GM11168 (cell line): ENCODE data around the gene GCN1.

Experiments
- in situ Hi-C: fragments of 300-500 bp; cut with MboI; formaldehyde crosslinking; loops from one replicate; pipeline ENCODE4 v1.12.0; 2022; ENCODE audit warnings: low sequenced_read_pairs; ENCODE audit not compliant: unreplicated experiment

GCN1 gene

DNA sequence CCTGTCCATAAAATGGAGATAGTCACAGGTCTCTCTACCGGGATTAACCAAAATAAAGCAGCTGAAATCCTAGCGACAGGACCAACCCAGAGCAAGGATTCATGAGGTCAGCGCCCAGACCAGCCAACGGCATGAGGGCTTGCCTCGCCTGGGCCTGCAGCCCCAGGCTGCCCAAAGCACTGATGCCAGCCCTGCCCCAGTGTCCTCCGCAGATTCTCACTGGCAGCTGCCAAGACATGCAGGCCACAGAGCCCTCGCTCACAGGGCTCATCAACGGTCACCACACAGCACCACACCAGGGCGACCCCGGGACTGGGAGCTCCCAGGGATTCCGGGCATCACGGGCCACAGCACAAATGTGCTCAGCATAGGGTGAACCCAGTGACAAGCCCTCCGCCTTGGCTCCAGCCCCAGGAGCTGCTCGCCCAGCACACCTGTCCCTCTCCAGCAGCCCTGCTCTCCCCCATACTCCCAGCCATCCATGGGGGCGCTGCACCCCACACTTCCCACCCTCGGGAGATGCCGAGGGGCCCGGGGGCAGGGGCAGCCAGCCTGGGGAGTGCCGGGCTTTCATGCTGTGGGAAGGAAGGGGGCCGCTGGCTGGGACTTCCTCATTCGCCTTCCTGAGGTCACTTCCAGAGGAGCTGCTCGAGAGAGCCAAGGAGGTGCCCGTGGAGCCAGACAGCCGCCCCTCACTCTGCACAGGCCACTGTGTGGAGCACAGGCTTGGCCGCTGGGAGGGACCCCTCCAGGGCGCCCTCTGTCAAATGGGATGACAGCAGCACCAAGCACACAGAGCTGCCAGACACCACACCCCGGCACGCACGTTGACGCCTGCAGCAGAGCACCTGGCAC, 92.1 kb downstream of the GCN1 start:
- in situ Hi-C loops = no loop called here

DNA sequence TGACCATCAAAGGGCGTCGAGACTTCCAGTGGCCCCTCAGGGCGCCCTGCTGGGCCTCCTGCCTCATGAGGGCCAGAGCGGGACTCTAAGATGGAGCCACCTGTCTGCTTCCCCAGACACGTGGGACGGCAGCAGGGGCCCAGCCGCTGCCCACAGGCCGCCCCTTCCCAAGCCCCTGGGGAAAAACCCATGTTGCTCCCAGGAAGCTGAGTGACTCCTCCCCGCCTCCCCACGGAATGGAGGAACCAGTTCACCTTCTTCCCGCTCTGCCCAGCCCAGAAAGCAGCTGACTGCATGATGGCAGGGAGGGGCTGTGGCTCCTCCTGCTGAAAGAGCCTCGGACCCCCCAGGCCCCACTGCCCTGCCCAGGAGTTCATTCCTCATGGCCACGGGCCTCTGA, 92.9 kb downstream of the GCN1 start:
- in situ Hi-C loops = no loop called here

DNA sequence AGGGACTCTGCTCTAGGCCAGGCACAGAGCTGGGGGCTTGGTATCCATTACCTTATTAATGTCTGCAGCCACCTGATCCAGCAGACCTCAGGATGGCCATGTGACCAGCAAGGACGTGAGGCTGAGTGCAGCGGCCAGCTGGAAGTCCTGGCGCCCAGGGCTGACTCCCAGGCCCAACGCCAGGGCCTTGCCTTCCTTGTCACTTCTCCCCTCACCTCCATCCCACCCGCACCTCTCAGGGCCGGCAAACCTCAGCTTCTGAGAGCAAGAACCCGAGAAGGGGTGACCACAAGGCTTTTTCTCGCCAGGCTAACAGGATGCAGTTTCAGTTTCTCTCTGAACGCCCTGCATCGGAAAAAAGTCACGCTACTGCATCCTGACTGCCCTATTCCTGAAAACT, 93.3 kb downstream of the GCN1 start:
- in situ Hi-C loops = no loop called here

DNA sequence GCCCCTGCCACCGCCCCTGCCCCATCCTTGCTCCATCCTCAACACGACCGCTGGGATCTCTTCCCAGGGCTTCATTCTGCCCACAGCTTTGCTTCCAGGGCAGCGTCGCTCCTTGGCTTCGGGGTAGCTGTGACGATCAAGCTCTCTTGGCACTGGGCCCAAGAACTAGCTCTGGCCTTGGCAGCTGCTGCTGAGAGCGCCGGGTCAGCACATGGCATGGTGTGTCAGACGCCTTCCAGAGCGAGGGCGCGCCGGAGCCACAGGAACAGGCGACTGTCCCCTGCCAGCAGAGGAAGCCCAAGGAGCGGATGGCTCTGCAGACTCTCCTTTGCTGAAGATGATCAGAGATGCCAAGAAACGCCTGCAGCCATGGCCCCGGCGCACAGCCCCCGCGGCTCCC, 93.9 kb downstream of the GCN1 start:
- in situ Hi-C loops = no loop called here

DNA sequence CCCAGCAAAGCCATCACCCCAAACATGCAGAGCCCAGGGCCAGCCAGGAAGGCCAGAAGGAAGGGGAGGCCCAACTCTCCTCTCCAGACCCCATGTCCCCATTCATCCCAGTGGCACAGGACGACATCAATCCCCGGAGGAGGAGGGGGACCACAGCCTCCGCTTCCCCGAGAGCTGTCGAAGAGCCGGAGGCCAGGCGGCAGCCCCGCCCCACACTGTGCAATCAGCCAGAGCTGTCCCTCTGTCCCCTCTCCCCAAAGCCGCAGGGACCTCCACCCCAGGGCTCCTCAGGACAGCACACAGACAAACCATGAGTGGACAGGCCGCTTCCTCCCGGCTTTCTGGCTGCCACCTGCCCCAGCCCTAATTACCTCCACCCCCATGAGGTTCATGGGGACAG, 94.8 kb downstream of the GCN1 start:
- in situ Hi-C loops = no loop called here

DNA sequence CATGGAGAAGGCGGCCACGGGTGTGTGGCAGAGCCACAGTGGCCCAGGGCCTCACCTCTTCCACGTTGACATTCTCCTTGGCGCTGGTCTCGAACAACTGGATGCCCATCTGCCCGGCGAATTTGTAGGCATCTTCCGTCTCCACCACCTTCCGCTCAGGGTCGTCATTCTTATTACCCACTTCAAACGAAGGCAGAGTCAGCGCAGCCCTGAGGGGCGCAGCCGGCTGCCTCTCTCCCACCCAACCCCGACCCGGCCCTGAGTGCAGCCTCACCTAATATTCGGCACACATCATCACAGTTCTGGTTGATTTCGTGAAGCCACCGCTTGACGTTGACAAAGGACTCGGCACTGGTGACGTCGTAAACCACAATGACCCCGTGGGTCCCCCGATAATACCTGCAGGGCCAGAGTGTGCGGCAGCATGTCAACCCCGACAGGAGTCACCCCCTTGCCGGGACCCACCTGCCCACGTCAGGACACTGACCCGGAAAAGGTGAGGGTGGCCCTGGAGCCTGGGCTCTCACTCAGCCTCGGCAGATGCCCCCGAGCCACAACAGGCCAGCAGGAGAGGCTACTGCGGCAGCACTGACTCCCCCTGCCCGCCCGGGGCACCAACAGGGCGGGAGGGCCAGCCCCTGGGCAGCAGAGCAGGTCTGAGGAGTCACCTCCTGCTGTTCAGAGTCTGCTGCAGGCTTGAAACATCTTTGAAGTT, 95.6 kb downstream of the GCN1 start:
- in situ Hi-C loops = no loop called here

DNA sequence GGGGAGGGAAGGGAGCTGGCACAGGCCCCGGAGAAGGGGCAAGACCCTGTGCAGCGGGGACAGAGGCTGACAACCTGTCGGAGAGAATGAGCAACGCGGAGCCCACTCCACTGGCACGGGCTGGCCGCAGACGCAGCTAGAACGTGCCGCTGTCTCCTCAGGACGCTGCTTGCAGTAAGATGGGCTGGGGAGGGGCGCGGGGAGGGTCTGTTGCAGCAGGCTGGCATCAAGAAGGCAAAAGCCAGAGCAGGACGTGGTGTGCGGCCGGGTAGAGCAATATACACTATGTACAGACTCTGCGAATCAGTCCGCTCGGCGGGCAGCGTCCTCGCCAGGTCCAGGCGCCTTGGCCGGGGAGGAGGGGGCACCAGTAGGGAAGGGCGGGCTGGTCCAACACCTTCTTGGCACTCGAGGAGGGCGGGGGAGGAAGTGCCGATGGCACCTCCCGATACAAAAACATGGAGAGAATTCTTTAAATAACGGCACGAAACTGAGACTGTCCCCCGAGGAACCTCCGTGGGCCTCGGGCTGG, 97.8 kb downstream of the GCN1 start:
- in situ Hi-C loops = no loop called here

DNA sequence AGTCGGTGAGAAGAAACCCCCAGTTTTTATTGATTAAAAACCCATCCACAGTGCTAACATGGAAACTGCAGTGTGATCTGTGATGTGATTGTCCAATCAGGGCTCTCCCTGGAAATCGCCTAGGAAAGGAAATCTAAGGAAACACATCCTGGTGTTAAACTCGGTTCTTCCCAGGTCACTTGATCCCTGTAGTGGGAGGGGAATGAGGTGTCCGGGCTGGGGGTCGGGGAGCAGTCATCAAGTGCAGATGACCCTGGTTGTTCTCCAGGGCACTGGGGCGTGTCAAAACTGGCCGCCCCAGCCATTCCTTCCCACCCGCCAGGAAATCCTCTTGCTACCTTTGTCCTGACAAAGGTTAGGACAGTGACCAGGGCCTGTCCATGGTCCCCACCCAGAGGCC, 98.8 kb downstream of the GCN1 start:
- in situ Hi-C loops = no loop called here

DNA sequence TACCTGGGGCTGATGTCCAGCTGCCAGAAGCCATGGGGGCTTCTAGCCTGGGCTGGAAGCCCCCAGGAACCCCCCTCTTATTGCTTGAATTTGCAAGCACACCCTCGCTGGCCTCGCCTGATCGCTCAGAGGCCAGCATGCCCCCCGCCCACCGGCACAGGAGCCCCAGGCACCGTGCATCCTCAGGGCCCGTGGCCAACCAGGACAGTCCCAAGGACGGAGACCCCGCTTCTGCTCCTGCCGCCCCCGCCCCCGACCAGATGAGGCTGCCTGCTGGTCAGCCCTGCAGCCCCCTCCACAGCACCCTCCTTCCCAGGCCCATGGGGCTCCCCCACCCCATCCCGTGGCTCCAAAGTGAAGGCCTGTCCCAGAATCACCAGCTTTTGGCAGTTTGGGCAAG, 99.2 kb downstream of the GCN1 start:
- in situ Hi-C loops = no loop called here

DNA sequence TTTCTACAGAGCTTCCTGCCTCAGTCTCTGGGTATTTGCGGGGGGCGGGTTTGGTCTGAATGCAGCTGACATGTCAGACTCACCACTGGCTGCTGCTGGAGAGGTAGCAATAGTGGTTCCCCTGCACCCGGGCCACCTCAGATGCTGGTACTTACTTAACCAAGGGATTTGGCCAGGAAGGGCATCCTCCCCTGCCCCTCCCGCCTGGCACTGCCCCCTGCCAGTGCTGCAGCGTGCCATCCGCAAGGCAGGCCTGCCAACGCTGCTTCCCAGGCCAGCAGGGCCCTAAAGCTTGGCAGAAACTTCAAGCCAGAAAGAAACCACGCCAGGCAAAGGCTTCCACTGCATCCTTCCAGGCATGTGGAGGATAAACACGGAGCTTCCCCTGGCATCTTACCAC, 100.0 kb downstream of the GCN1 start:
- in situ Hi-C loops = no loop called here

DNA sequence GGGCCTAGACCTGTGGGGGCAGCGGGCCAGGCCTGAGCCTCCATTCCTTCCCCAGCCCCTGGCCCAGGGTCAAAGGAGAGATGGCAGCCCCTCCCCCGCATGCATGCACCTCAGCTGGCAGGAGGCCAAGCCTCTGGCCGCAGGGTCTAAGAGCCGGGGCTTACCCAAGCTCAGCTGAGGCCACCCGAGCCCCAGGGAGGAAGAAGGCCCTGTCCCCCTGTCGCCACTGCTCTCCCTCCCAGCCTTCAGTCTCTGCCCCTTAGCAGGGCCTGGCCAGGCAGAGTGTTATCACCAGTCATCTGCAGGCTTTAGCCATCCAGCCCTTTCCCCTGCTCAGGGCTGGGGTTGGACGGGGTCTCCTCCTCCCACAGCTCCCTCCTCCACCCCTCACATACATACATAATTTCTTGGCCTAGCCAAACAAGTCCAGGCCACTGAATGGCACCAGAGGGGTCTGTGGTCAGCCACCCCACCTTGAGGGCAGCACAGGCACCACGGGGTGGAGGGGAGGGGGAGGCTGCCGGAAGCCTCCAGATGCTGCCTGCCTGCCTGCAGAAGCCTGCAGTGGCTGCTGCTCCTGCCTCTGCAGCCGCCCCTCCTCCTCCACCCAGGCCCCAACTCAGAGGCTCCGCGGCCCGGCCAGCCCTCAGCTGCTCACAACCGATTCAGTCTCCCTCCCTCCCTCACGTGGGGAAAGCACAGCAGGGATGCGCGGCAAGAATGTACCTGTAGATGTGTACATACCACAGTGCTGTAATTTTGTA, 100.7 kb downstream of the GCN1 start:
- in situ Hi-C loops = no loop called here

DNA sequence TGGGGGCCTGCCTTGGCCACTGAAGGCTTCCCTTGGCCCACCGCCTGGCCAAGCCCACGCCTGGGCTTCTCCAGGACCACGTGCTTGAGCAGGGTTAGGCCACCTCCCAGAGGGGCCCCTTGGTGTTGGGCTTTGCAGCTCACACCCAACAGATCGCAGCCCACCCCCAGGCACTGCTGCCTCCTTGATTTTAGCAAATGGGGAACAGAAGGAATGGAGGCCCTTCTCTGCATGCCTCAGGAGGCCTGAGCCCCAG, 101.3 kb downstream of the GCN1 start:
- in situ Hi-C loops = no loop called here

DNA sequence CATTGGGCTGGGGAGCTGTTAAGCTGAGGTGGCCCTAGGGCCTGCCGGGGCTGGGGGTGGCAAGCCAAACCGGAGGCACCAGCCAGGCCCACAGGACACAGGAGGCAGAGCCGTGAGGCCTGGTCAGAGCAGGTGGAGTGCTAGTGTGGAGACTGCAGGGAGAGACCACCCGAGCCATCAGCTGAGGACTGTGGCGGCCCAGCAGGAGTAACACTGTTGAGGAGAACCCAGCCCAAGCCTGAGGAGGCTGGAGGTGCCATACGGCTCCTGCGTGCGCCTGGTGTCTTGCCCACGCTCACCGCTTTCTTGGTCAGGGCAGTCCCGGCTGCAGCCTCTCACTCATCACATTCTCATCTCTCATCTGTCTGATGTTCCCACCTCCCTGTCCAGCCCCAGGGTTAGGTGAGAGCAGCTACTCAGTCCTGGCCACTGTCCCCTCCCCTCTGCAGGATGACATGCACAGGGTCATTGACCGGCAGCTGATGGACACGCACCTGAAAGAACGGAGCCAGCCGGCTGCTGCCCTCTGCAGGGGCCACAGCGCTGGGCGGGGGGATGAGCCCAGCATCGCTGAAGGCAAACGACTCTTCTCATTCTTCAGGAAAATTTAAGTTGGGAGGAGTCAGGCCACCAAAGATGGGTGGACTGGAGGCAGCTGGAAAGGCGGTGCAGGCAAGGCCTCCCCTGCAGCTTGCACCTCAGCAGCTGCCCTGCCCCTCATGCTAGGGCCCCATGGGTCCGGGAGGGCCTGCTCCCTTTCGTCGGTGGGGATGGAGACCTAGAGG, 101.8 kb downstream of the GCN1 start:
- in situ Hi-C loops = no loop called here

DNA sequence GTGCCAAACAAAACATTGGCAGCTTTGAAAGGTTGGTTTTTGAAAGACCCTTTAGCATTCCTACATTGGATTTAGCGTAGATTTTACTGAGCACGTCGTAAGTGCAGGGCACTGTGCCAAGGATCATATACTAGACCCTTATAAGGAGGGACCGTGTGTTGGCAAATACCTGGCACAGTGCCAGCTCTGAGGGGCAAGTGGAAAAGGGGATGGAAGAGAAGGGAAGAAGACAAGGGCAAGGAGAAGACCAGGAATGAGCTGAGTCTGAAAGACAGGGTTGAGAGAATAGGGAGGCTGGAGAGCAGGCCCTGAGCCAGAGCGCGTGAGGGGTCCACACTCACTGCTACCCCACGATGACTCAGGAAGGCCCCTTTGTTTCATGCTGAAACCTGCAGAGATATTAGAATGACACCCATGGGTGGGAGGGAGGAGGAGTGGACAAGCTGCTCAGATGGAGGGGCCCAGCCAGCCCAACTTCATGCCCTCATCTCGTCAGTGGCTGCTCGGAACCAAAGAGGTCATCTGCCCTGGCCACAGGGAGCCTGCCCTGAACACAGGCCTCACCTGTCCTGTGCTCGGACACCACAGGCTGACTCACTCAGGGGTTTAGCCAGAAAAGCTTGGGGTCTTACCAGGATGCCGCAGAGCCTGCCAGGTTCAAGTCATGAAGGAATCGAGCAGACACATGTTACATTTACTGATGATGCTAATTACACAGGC, 103.0 kb downstream of the GCN1 start:
- in situ Hi-C loops = no loop called here

DNA sequence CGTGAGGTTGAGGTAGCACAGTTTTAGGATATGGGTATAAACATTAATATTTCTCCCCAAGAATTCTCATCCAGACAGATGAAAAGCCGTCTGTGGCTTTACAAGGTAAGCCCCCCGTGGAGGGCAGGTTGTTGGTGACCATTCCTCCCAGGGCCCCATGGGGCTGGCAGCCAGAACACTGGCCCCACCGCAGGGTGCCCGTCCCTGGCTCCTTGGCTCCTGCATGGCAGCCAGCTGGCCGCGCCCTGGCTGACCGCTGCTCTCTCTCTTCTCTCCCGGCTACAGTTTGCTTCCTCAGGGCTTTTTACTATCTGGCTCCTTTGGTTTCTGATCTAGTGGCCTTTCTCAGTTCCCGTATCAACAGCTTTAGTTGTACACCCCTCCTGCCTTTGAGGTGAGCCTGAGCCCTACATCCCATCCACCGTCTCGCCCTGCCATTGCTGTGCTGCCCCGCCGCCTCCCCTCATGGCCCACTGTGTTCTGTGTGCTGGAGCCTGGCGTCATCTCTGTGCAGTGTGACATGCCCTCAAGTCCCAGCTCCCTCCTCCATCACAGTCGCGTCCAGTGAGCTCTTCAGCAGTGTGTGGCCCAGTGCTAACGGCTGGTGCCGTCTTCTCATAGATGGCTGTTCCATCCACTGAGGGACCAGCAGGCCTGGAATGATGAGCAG, 103.8 kb downstream of the GCN1 start:
- in situ Hi-C loops = no loop called here

DNA sequence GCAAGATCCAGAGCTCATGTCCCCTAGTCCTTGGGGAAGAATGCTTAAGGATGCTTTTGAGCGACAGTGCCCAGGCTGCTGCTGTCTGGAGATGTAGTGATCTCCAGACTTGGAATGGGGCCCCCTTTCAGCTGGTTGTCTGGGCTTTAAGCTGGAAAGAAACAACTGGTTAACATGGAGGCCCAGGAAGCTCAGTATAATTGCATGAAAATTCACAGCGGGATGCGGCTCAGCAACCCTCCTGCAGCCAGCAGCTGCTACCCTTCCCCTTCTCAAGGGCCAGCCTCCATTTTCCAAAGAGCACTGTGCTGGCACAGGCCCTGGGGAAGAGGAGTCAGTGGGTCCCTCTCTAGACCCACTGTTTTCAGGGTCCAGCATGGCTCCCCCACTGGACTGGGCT, 104.3 kb downstream of the GCN1 start:
- in situ Hi-C loops = no loop called here

DNA sequence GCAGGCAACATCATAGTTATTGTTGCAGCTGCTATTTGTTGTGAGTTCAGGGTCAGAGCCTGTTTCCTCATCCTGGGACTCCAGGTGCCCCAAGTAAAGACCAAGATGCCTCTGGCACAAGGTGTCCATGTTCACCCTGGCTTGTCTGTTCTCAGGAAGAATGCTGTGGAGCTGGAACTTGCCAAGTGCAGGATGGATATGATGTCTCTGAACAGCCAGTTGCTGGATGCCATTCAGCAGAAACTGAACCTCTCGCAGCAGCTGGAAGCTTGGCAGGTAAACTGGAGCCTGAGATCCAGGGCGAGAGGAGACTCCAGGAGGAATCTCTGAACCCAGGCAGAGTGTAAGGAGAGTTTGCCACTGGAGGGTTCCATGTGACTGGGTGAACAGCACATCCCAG, 104.7 kb downstream of the GCN1 start:
- in situ Hi-C loops = loop anchor here (5.0 kb wide), 1 partner anchor 33 kb away; no protein-coding TSS in a partner anchor

DNA sequence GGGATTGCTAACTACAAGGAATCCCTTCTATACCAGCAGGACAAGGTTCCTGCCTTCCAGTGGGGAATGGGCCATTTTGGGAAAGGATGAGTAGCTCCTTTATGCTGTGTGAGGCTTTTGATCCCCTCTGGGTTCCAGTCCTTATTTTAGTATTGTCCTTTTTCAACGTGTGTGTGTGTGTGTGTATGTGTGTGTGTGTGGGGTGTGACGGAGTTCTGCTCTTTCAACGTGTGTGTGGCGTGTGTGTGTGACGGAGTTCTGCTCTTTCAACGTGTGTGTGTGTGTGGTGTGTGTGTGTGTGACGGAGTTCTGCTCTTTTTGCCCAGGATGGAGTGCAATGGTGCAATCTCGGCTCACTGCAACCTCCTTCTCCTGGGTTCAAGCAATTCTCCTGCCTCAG, 105.4 kb downstream of the GCN1 start:
- in situ Hi-C loops = loop anchor here (5.0 kb wide), 1 partner anchor 33 kb away; no protein-coding TSS in a partner anchor
